Esophagus muscularis mucosa (tissue), 3 donors: ENCODE data around the gene B3GNT2.

Experiments
- POLR2AphosphoS5 ChIP-seq, 2 donors: sonication (generic); formaldehyde crosslinking; IDR thresholded peaks; one replicate each; pipeline ENCODE4 v1.6.1; 2017; ENCODE audit warnings: antibody characterized with exemption in 2 of 2
- TF ChIP-seq, protein P1 (sequence below), 3 experiments: fragments of 200-600 bp in 2 of 3; fragments of 450-650 bp in 1 of 3; sonication (generic) in 2 of 3; IDR thresholded peaks; one replicate each; pipeline ENCODE4 v1.5.1; 2017 to 2019; ENCODE audit warnings: antibody characterized with exemption in 3 of 3, mild to moderate bottlenecking in 2 of 3, moderate library complexity in 1 of 3

DNA sequence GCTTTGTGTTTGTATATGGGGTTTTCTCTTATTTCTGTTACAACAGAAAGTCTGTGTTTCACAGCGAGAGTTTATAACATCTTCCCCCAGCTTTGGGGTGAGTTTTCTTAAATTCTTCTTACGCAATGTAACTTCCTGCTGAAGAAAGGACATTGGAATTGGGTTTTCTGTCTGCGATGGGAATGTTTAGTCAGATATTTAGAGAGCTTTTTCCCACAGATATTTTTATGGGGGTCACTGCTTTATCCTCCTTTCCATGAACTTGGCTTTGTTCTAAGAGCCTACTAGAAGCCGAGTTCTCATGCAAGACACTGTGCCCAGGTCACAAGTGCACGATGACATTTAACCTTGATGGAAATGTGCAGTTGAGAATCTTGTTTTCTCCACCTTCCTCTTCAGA lies 22.1 kb downstream of the B3GNT2 start:
- no peak for TF ChIP-seq POLR2AphosphoS5 (IDR thresholded peaks at IDR 0.05)
- TF ChIP-seq, protein P1, sequence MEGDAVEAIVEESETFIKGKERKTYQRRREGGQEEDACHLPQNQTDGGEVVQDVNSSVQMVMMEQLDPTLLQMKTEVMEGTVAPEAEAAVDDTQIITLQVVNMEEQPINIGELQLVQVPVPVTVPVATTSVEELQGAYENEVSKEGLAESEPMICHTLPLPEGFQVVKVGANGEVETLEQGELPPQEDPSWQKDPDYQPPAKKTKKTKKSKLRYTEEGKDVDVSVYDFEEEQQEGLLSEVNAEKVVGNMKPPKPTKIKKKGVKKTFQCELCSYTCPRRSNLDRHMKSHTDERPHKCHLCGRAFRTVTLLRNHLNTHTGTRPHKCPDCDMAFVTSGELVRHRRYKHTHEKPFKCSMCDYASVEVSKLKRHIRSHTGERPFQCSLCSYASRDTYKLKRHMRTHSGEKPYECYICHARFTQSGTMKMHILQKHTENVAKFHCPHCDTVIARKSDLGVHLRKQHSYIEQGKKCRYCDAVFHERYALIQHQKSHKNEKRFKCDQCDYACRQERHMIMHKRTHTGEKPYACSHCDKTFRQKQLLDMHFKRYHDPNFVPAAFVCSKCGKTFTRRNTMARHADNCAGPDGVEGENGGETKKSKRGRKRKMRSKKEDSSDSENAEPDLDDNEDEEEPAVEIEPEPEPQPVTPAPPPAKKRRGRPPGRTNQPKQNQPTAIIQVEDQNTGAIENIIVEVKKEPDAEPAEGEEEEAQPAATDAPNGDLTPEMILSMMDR (IDR thresholded peaks at IDR 0.05) = no peak
